GM19035 (cell line): ENCODE results near the gene COX10.

Source experiments
- ATAC-seq: cut with Tn5 transposase; IDR thresholded peaks from one replicate; pipeline ENCODE4 v1.9.1; 2021; ENCODE audit not compliant: unreplicated experiment

The COX10 gene

DNA sequence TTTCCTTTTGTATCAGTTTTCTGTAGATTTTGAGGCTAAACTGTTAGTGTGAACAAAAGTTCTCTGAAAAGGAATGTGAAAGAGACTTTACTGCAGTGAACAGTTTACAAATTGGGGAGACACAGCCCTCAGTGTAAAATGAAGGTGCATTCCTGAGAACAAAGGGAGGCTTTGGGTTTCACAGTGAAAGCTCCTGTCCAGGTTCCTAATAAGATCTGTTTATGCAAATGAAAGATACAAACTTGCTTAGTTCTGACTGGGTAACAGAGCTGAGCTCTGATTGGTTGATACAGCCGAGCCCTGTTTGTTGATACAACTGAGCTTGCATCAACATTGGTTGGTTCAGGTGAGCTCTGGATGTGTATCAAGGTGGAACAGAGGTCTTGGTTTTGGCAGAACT lies 175.7 kb downstream of the COX10 start:
- ATAC-seq = no peak

DNA sequence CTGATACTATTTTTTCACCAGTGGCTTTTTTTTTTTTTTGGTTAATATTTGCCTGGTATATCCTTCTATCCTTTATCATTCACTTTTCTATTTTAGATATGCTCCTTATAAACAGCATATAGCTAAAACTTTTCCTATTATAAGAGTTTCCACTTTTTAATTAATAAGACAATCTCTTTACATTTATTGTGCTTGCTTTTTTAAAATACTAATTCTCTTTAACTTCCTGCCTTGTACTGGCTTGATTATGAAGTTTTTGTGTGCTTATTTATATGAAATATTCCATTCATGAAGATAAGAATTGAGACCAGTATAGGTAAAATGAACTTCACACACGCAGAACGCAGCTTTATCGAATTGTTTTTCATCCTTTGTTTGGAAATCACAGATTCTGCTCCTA lies 176.3 kb downstream of the COX10 start:
- ATAC-seq = no peak
